ENCODE results near the gene GOLGA3. TPM values are rescaled to one million over a fixed set of nuclear protein-coding genes. Genes with fewer than 3 reads are reported as not detected.

The GOLGA3 gene
- total RNA-seq, 1 experiment from 2014 or later = 86.9 TPM

DNA sequence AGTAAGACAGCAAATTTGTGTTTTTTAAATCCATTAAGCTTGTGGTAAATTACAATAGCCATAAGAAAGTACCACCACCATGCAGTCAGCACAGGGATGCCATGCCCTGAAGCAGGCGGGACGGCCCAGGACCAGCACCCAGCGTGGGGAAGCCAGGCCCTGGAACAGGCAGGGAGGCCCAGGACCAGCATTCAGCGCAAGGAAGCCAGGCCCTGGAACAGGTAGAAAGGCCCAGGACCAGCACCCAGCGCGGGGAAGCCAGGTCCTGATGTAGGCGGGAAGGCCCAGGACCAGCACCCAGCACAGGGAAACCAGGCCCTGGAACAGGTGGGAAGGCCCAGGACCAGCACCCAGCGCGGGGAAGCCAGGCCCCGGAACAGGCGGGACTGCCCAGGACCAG, 45.5 kb upstream of the GOLGA3 start:
- DNase-seq (no peak), ATAC-seq (no peak)
- Histone ChIP-seq H3F3A (ENCODE audit: low read length, unreplicated experiment) (no peaks in the 10 kb centered on the region), H3K4me3 (ENCODE audit: low read length) (no peak overlapping the region), H2AFZ (ENCODE audit: low read length) (no peak overlapping the region), H3K27ac (ENCODE audit: low read length) (no peak overlapping the region), H4K20me1 (ENCODE audit: low read length) (no peaks in the 10 kb centered on the region), H3K4me2 (ENCODE audit: low read length) (no peak overlapping the region), H3K79me2 (ENCODE audit: low read length) (no peaks in the 10 kb centered on the region), H3K9me3 (ENCODE audit: low read length) (no peaks in the 10 kb centered on the region), H3K4me1 (ENCODE audit: insufficient read depth, low read length) (no peaks in the 10 kb centered on the region), H3K9me2 (replicated peaks; ENCODE audit: low read length) (no peaks in the 10 kb centered on the region), H3K9ac (ENCODE audit: low read length) (no peak overlapping the region), H3K36me3 (ENCODE audit: low read depth, low read length) (peaks cover 27% of the 10 kb centered on the region), H3K27me3 (ENCODE audit: low read length) (no peaks in the 10 kb centered on the region)
- BruUV-seq (replicated peaks) = no TSS peak
- TF ChIP-seq EZH2 (IDR thresholded peaks at IDR 0.05; ENCODE audit: low read length, unreplicated experiment) (no peak), EZH2phosphoT487 (IDR thresholded peaks at IDR 0.05; ENCODE audit: borderline replicate concordance, low read length) (no peak)
- ChIA-PET CTCF (no interaction called here), POLR2A (ENCODE audit: unreplicated experiment) (no interaction called here)
- intact Hi-C loops (cut with micrococcal nuclease) = no loop called here

DNA sequence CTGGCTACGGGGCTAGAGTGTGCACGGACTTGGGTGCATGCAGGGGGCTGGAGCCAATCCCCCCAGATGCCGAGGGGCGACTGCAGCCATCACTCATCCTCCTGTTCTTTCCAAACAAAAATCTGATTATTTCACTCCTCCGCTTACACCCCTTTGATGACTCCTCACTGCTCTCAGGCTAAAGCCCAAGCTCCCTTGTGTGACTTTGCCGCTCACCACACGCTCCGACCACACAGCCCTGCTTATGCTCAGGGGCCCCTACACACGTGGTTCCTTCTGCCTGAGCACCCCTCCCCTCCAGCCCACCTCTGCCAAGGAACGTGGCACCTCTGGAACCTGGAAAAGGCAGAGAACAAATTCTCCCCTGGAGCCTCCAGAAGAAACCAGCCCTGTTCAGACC, 45.1 kb upstream of the GOLGA3 start:
- H4K20me1 ChIP-seq (ENCODE audit: low read length) = no peaks in the 10 kb centered on the region
- no peaks in the 10 kb centered on the region for H3F3A ChIP-seq (ENCODE audit: low read length, unreplicated experiment)
- intact Hi-C loops (cut with micrococcal nuclease) = no loop called here
- peaks cover 28% of the 10 kb centered on the region for H3K36me3 ChIP-seq (ENCODE audit: low read depth, low read length)
- no peaks in the 10 kb centered on the region for H3K9me3 ChIP-seq (ENCODE audit: low read length)
- no peaks in the 10 kb centered on the region for H3K79me2 ChIP-seq (ENCODE audit: low read length)
- H3K9ac ChIP-seq (ENCODE audit: low read length) = no peak overlapping the region
- H3K9me2 ChIP-seq (replicated peaks; ENCODE audit: low read length) = no peaks in the 10 kb centered on the region
- POLR2A ChIA-PET (ENCODE audit: unreplicated experiment) = interaction anchor here (0.6 kb wide), 1 partner anchor 14 kb away, joined by 4 read pairs; no protein-coding TSS in a partner anchor
- no peak overlapping the region for H3K4me2 ChIP-seq (ENCODE audit: low read length)
- DNase-seq = no peak
- H3K4me3 ChIP-seq (ENCODE audit: low read length) = no peak overlapping the region
- TF ChIP-seq CTCF (conservative IDR thresholded peaks at IDR 0.05; ENCODE audit: low read depth, low read length) (no peak), EZH2phosphoT487 (IDR thresholded peaks at IDR 0.05; ENCODE audit: borderline replicate concordance, low read length) (no peak), EZH2 (IDR thresholded peaks at IDR 0.05; ENCODE audit: low read length, unreplicated experiment) (no peak)
- ATAC-seq = no peak
- no peaks in the 10 kb centered on the region for H3K4me1 ChIP-seq (ENCODE audit: insufficient read depth, low read length)
- no peak overlapping the region for H2AFZ ChIP-seq (ENCODE audit: low read length)
- no TSS peak for BruUV-seq (replicated peaks)
- H3K27me3 ChIP-seq (ENCODE audit: low read length) = no peaks in the 10 kb centered on the region
- CTCF ChIA-PET = no interaction called here
- no peak overlapping the region for H3K27ac ChIP-seq (ENCODE audit: low read length)

DNA sequence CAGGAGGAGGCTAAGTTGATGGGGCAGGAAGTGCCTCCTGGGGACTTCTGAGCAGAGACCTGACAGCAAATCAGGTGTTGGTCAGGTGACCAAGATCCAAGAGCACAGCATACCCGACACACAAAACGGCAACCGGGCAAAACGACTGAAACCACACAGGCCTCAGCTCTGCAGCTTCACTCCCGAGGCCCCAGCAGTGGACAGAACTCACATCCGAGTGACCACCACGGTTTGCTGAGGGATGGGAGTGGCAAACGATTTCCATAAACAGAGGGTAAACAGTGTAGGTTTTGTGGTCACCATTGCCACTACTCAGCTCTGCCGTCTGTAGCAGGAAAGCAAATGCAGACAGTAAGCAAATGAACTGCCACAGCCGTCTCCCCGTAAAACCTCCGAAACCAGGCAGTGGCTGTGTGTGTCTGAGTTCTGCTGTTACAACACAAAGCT, 44.3 kb upstream of the GOLGA3 start:
- no peaks in the 10 kb centered on the region for H3F3A ChIP-seq (ENCODE audit: low read length, unreplicated experiment)
- H3K9me2 ChIP-seq (replicated peaks; ENCODE audit: low read length) = no peaks in the 10 kb centered on the region
- DNase-seq = no peak
- no peak overlapping the region for H3K27ac ChIP-seq (ENCODE audit: low read length)
- ChIA-PET CTCF (no interaction called here), POLR2A (ENCODE audit: unreplicated experiment) (interaction anchor here (0.6 kb wide), 1 partner anchor 14 kb away, joined by 4 read pairs; no protein-coding TSS in a partner anchor)
- H3K27me3 ChIP-seq (ENCODE audit: low read length) = no peaks in the 10 kb centered on the region
- H4K20me1 ChIP-seq (ENCODE audit: low read length) = no peaks in the 10 kb centered on the region
- intact Hi-C loops (cut with micrococcal nuclease) = no loop called here
- BruUV-seq (replicated peaks) = no TSS peak
- no peak overlapping the region for H3K4me3 ChIP-seq (ENCODE audit: low read length)
- H3K36me3 ChIP-seq (ENCODE audit: low read depth, low read length) = peaks cover 28% of the 10 kb centered on the region
- H3K4me2 ChIP-seq (ENCODE audit: low read length) = no peak overlapping the region
- no peak overlapping the region for H3K9ac ChIP-seq (ENCODE audit: low read length)
- no peaks in the 10 kb centered on the region for H3K79me2 ChIP-seq (ENCODE audit: low read length)
- TF ChIP-seq EZH2 (IDR thresholded peaks at IDR 0.05; ENCODE audit: low read length, unreplicated experiment) = no peak
- TF ChIP-seq CTCF (conservative IDR thresholded peaks at IDR 0.05; ENCODE audit: low read depth, low read length) = no peak
- TF ChIP-seq EZH2phosphoT487 (IDR thresholded peaks at IDR 0.05; ENCODE audit: borderline replicate concordance, low read length) = no peak
- H3K9me3 ChIP-seq (ENCODE audit: low read length) = no peaks in the 10 kb centered on the region
- no peak for ATAC-seq
- no peaks in the 10 kb centered on the region for H3K4me1 ChIP-seq (ENCODE audit: insufficient read depth, low read length)
- no peak overlapping the region for H2AFZ ChIP-seq (ENCODE audit: low read length)
